Measurements from ENCODE around the gene EVI5L.

DNA sequence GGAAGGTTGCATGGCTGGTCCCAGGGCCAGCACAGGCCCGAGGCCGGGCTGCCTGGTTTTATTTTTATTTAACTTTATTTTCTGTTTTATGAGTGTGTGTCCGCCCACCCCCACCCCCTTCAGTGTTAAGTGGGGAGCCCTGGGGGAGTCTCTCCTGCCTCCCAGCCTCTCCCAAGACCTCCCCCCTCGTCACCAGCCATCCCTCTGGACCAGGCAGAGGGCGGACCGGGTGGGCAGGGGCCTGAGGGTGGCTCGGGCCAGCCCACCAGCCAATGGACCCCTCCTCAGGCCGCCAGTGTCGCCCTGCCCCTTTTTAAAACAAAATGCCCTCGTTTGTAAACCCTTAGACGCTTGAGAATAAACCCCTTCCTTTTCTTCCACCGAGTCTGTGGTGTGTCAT lies 84.1 kb downstream of the EVI5L start:
- TF ChIP-seq, protein P1, sequence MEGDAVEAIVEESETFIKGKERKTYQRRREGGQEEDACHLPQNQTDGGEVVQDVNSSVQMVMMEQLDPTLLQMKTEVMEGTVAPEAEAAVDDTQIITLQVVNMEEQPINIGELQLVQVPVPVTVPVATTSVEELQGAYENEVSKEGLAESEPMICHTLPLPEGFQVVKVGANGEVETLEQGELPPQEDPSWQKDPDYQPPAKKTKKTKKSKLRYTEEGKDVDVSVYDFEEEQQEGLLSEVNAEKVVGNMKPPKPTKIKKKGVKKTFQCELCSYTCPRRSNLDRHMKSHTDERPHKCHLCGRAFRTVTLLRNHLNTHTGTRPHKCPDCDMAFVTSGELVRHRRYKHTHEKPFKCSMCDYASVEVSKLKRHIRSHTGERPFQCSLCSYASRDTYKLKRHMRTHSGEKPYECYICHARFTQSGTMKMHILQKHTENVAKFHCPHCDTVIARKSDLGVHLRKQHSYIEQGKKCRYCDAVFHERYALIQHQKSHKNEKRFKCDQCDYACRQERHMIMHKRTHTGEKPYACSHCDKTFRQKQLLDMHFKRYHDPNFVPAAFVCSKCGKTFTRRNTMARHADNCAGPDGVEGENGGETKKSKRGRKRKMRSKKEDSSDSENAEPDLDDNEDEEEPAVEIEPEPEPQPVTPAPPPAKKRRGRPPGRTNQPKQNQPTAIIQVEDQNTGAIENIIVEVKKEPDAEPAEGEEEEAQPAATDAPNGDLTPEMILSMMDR (IDR thresholded peaks at IDR 0.05): no peak
- TF ChIP-seq POLR2A (IDR thresholded peaks at IDR 0.05): no peak
